SJCRH30 (cell line): Measurements from ENCODE around the gene PLPPR4. TPM values are rescaled to one million over a fixed set of nuclear protein-coding genes. Genes with fewer than 3 reads are reported as not detected.
"Not testable (repeated sequence)": the region's sequence is repeated elsewhere in the genome, so short reads cannot be mapped to it uniquely, and the experiment has no call there.

Experiments
- DNase-seq, 2 experiments: peaks; one replicate each; pipeline ENCODE4 v3.0.0-alpha.2; 2015 to 2020
- H3K27ac ChIP-seq: fragments of 250-450 bp; sonication (Bioruptor Pico); 2 replicates; pipeline ENCODE4 v1.5.1; 2020; ENCODE audit warnings: mild to moderate bottlenecking, moderate library complexity
- H3K27me3 ChIP-seq: fragments of 250-450 bp; sonication (Bioruptor Pico); 2 replicates; pipeline ENCODE4 v1.5.1; 2020; ENCODE audit warnings: mild to moderate bottlenecking, moderate library complexity
- H3K36me3 ChIP-seq: fragments of 250-450 bp; sonication (Bioruptor Pico); 2 replicates; pipeline ENCODE4 v1.5.1; 2020; ENCODE audit warnings: mild to moderate bottlenecking, moderate library complexity
- H3K4me1 ChIP-seq: fragments of 250-450 bp; sonication (Bioruptor Pico); 2 replicates; pipeline ENCODE4 v1.5.1; 2020; ENCODE audit warnings: mild to moderate bottlenecking, moderate library complexity
- H3K4me3 ChIP-seq: fragments of 250-450 bp; sonication (Bioruptor Pico); 2 replicates; pipeline ENCODE4 v1.5.1; 2020; ENCODE audit warnings: mild to moderate bottlenecking, moderate library complexity
- H3K9me3 ChIP-seq: fragments of 250-450 bp; sonication (Bioruptor Pico); replicated peaks from 2 replicates; pipeline ENCODE4 v1.5.1; 2020; ENCODE audit warnings: mild to moderate bottlenecking, moderate library complexity
- total RNA-seq: library from RNA; depleted of rRNA; stranded (reverse); fragments of >200 nt; shearing (Covaris generic); gene quantifications from 2 replicates; pipeline ENCODE4 v1.2.3, GENCODE V29; 2014

PLPPR4 gene
- total RNA-seq, 1 experiment from 2014 or later: 0.30 TPM

DNA sequence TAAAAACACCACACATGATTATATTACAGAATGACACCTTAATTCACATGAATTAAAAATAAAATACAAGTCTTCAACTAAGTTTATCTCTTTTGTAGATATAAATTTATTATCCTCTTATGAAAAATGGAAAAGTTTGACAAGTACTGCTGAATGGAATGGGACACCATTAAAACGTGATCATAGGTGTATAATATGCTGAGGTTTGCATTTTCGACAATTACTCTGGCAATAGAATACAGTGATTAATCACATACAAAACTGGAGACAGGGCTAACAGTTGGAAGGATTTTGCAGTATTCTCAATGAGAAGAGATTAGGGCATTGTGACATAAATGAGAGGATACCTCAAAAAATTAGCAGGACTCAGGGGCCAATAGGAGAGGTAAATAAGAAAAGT, 17.1 kb upstream of the PLPPR4 start:
- Histone ChIP-seq H3K9me3 (no peaks in the 10 kb centered on the region), H3K4me1 (no peaks in the 10 kb centered on the region), H3K4me3 (no peak overlapping the region), H3K27me3 (no peaks in the 10 kb centered on the region), H3K27ac (no peak overlapping the region), H3K36me3 (no peaks in the 10 kb centered on the region)
- DNase-seq: no peak

DNA sequence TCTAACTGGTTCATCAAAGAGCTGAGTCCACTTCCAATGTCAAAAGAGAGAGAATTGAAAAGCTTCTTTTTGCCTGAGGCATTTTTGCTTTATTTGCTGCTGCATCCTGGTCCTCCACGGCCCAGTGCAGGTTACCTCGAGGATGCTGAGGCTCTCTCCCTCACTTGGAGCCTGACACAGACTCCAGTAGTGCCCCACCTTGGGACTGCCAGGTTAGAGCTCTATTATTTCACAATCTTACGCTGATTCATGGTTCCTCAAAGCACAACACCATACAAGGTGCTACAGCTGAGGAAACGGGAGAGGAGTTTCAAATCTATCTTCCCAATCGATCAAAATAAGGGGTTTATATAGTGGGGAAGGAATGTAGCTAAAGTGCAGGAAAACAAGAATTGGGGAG, 13.6 kb upstream of the PLPPR4 start:
- no peak overlapping the region for H3K4me3 ChIP-seq
- no peaks in the 10 kb centered on the region for H3K4me1 ChIP-seq
- no peak overlapping the region for H3K27ac ChIP-seq
- no peaks in the 10 kb centered on the region for H3K27me3 ChIP-seq
- H3K36me3 ChIP-seq: no peaks in the 10 kb centered on the region
- no peak for DNase-seq
- H3K9me3 ChIP-seq: no peaks in the 10 kb centered on the region

DNA sequence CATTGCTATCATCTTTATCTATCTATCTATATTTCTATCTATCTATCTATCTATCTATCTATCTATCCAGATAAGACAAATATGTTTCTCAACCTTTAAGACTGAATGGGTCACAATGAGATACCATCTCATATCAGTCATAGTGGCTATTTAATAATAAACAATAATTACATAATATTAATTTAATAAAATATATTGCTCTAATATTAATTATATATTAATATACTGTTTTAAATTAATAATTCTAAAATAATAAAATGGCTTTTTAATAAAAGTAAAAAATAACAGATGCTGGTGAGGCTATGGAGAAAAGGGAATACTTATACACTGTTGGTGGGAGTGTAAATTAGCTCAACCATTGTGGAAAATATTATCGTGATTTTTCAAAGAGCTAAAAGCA, 13.0 kb upstream of the PLPPR4 start:
- Histone ChIP-seq H3K4me3 (no peak overlapping the region), H3K27ac (no peak overlapping the region), H3K36me3 (no peaks in the 10 kb centered on the region), H3K9me3 (no peaks in the 10 kb centered on the region), H3K27me3 (no peaks in the 10 kb centered on the region), H3K4me1 (no peaks in the 10 kb centered on the region)
- no peak for DNase-seq

DNA sequence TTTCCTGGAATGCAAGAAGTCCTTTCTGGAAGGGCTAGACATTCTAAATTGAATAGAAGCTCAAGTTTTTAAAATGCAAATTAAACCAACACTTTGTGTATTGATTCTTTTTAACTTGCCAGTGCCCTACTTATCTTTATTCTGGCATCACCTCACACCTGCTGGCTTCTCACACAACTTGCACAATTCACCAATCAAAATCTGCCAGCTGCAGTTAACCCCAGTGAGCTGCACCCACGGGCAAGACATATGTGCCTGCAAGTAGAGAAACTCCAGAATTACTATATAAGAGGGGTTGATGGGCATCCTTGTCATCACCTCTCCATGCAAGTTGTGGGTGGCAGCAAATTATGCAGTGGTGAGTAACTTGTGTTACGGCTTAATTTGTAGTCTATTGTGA, 11.7 kb upstream of the PLPPR4 start:
- Histone ChIP-seq H3K27ac (no peak overlapping the region), H3K27me3 (no peaks in the 10 kb centered on the region)

DNA sequence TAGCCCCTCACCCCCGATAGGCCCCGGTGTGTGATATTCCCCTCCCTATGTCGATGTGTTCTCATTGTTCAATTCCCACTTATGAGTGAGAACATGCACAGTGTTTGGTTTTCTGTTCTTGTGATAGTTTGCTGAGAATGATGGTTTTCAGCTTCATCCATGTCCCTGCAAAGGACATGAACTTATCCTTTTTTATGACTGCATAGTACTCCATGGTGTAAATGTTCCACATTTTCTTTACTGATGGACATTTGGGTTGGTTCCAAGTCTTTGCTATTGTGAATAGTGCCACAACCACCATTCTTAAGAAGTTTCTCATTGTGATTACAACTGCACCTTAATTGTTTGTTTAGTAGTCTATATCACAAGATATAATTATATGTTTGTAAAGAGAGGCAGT, 3.9 kb upstream of the PLPPR4 start:
- not testable (repeated sequence) for H3K27me3 ChIP-seq, H3K4me1 ChIP-seq, H3K27ac ChIP-seq, DNase-seq, H3K9me3 ChIP-seq, H3K36me3 ChIP-seq, H3K4me3 ChIP-seq

More for the DNA sequence above, 11.7 kb upstream of the PLPPR4 start:
- Histone ChIP-seq H3K4me3 (no peak overlapping the region), H3K36me3 (no peaks in the 10 kb centered on the region), H3K9me3 (no peaks in the 10 kb centered on the region), H3K4me1 (no peaks in the 10 kb centered on the region)
- no peak for DNase-seq

DNA sequence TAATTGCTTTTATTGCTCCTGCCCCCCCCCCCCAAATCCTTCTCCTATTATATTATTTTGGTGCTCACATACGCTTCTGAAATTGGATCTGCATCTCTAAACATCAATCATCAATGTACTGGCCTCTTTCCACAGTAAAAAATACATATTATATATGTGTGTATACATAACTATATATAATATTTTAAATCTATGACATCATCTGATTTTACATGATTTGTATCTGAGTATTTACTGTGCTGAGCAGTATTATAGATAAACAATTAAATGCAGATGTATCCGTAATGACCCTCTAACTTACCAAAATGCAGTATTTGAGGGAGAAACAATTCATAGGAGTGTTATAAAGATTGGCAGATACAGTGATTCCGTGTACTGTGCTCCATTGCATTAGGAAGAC, 832 bp downstream of the PLPPR4 start:
- Histone ChIP-seq H3K27ac (no peak overlapping the region), H3K27me3 (no peaks in the 10 kb centered on the region), H3K4me1 (no peaks in the 10 kb centered on the region)

DNA sequence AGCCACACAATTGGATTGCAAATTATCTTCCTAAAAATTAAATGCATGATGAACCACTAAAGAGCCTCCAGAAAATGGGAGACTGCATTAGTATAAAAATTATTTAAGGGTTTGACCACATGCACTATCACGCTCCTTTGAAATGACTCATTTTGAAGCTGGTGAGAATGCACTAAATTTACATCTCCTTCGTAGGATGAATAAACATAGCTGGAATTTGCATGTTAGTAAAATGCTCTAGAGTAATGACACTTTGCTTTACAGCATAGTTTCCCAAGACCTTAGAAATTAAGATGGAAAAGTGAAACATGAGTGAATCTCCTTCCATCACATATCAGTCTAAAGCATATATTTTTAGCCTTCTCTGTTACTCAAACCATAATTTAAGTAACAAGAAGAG, 2.4 kb downstream of the PLPPR4 start:
- no peaks in the 10 kb centered on the region for H3K36me3 ChIP-seq
- H3K27ac ChIP-seq: no peak overlapping the region
- H3K4me3 ChIP-seq: no peak overlapping the region
- DNase-seq: no peak
- no peaks in the 10 kb centered on the region for H3K27me3 ChIP-seq
- H3K4me1 ChIP-seq: no peaks in the 10 kb centered on the region
- no peaks in the 10 kb centered on the region for H3K9me3 ChIP-seq

More for the DNA sequence above, 832 bp downstream of the PLPPR4 start:
- H3K36me3 ChIP-seq: no peaks in the 10 kb centered on the region
- H3K9me3 ChIP-seq: no peaks in the 10 kb centered on the region
- DNase-seq: no peak
- no peak overlapping the region for H3K4me3 ChIP-seq

DNA sequence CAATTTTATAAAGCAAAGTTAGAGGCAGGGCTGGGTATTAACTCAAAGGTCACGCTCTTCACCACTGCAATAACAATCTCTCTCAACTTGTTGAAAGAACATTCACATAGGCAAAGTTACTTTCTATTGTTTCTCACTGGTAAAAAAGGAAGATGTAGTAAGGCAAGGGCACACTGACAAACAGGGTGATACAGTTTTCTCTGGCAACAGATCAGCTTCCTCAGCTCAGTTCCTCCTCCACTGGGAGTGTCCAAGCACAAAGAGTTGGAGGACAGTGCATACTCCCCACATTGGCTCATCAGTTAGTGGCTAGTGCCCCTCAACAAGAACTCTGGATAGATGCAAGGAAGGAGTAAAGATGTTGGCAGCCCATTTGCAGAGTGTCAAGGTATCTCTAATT, 3.7 kb downstream of the PLPPR4 start:
- Histone ChIP-seq H3K27me3 (no peaks in the 10 kb centered on the region), H3K27ac (no peak overlapping the region), H3K4me3 (no peak overlapping the region), H3K36me3 (no peaks in the 10 kb centered on the region), H3K9me3 (no peaks in the 10 kb centered on the region), H3K4me1 (no peaks in the 10 kb centered on the region)
- DNase-seq: no peak

DNA sequence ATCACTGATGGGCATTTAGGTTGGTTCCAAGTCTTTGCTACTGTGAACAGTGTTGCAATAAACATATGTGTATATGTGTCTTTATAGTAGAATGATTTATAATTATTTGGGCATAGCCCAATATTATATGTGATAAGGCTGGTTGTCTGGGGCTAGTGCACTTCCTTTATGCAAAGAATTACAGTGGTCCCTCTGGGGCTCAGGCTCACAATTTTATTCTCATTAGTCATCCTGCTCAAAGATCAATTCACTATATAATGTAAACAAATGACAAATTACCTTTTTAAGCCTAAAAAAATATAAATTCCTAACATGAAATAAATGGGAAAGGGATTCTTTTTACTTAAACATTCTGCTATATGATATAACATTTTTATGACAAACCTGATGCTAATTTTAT, 5.0 kb downstream of the PLPPR4 start:
- Histone ChIP-seq H3K27me3 (no peaks in the 10 kb centered on the region), H3K9me3 (no peaks in the 10 kb centered on the region), H3K4me3 (no peak overlapping the region), H3K27ac (no peak overlapping the region), H3K4me1 (no peaks in the 10 kb centered on the region), H3K36me3 (no peaks in the 10 kb centered on the region)
- no peak for DNase-seq

DNA sequence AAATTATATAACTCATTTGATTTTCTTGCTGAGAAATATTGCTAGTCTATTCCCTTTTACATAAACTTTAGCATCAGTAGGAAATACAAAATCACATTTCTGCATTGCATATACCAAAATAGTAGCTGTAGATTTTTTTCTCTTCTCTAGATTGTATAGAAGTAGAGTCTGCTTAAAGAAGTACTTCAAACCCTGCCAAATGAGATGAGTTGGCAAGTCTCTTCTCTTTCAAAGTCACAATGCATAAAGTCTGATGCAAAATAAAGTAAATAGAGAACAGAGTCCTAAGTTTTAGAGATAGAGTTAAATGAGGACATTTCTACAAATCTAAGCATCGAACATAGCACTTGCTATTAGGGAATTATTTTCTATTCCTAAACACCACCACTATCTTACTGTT, 6.4 kb downstream of the PLPPR4 start:
- Histone ChIP-seq H3K36me3 (no peaks in the 10 kb centered on the region), H3K4me3 (no peak overlapping the region), H3K9me3 (no peaks in the 10 kb centered on the region), H3K4me1 (no peaks in the 10 kb centered on the region), H3K27ac (no peak overlapping the region), H3K27me3 (no peaks in the 10 kb centered on the region)
- no peak for DNase-seq

DNA sequence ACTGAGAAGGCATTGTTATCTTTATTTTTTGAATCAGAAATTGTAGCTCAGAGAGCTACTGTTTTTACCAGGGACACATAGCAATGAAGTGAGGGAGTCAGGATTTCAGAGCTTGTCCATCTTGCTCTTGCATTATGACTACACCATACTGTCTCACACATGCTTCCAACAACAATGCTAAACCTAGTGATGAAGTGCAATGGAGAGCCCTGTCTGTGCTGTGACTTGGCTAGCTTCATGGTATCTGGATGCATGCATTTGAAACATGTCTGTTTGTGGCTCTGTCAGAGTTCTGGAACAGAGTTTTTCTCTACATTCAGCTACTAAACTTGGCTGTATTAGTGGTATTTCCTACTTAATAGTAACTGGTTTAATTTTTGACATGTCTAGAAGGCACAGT, 7.0 kb downstream of the PLPPR4 start:
- no peaks in the 10 kb centered on the region for H3K4me1 ChIP-seq
- DNase-seq: no peak
- H3K36me3 ChIP-seq: no peaks in the 10 kb centered on the region
- H3K27ac ChIP-seq: no peak overlapping the region
- H3K4me3 ChIP-seq: no peak overlapping the region
- H3K27me3 ChIP-seq: no peaks in the 10 kb centered on the region
- no peaks in the 10 kb centered on the region for H3K9me3 ChIP-seq

DNA sequence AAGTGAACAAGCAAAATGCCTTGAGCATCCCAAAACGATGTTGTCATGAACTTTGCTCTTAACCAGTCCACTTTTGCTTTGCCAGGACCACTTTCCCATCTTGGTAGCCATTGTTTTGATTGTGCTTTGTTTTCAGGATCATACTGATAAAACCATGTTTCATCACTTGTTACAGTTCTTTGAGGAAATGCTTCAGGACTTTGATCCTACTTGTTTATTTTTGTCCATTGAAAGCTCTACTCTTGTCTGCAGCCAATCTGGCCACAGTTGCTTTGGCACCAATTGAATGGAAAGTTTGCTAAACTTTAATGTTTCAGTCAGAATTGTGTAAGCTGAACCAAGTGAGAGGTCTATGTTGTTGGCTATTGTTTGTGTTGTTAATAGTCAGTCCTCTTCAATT, 12.8 kb downstream of the PLPPR4 start:
- no peak overlapping the region for H3K4me3 ChIP-seq
- H3K36me3 ChIP-seq: no peaks in the 10 kb centered on the region
- H3K27ac ChIP-seq: no peak overlapping the region
- H3K9me3 ChIP-seq: no peaks in the 10 kb centered on the region
- H3K4me1 ChIP-seq: no peaks in the 10 kb centered on the region
- DNase-seq: no peak
- no peaks in the 10 kb centered on the region for H3K27me3 ChIP-seq

DNA sequence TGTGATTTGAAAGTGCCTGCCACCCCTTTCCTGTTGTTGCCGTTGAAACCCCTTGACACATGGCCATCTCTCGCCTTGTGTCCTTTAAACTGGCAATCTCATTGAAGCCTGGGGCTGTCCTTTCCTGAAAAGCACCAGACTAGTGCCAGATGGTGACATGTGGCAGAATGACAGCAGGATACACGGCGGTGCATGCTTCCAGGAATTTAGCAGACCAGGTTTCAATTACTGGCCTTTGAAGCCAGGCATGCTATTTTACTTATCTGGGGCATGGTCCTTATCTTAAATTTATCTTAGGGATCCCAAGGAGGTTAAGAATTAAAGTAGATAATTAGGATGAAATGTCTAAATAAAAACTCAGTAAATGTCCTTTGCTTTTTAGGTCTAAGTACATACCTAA, 15.2 kb downstream of the PLPPR4 start:
- Histone ChIP-seq H3K36me3 (no peaks in the 10 kb centered on the region), H3K4me1 (no peaks in the 10 kb centered on the region), H3K9me3 (no peaks in the 10 kb centered on the region), H3K27me3 (no peaks in the 10 kb centered on the region), H3K27ac (no peak overlapping the region), H3K4me3 (no peak overlapping the region)
- DNase-seq: peak in 1 of 2 experiments; percentile 3

DNA sequence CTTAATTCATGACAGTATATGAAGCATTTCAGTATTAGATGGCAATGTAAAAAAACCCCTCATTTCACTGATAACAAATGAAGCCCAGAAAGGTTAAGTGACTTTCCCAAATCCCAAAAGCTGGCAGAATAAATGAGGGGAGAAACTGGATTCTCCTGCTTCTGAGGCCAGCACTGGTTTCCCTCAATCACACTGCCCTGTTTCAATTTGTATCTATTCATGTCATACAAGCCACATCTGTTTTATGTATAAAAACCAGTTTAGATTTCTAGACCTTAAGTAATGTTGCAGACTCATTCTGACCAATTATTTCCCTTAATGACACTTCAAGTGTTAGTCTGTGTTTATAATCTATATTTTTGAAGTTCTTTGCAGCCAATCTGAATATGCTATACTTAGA, 16.8 kb downstream of the PLPPR4 start:
- Histone ChIP-seq H3K4me1 (no peaks in the 10 kb centered on the region), H3K9me3 (no peaks in the 10 kb centered on the region), H3K27ac (no peak overlapping the region), H3K36me3 (no peaks in the 10 kb centered on the region), H3K4me3 (no peak overlapping the region), H3K27me3 (no peaks in the 10 kb centered on the region)
- no peak for DNase-seq

DNA sequence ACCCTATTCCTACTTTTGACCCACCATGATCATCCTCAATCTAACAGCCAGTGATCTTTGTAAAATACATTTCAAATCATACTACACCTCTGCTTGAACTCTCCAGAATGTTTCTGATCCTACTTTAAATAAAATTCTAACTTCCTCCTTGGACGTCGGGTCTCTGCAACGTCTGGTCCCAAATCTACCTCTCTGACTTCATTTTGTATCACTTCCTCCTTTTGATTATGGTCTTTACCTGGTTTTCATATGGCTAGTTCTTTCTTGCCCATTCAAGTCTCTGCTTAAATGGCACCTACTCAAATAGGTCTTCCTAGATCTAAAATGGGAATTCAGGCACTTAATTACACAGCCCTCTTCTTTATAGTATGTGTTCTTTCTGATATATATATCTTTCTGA, 18.2 kb downstream of the PLPPR4 start:
- Histone ChIP-seq H3K27me3 (no peaks in the 10 kb centered on the region), H3K9me3 (no peaks in the 10 kb centered on the region), H3K27ac (no peak overlapping the region), H3K4me3 (no peak overlapping the region), H3K36me3 (no peaks in the 10 kb centered on the region), H3K4me1 (no peaks in the 10 kb centered on the region)
- DNase-seq: no peak

DNA sequence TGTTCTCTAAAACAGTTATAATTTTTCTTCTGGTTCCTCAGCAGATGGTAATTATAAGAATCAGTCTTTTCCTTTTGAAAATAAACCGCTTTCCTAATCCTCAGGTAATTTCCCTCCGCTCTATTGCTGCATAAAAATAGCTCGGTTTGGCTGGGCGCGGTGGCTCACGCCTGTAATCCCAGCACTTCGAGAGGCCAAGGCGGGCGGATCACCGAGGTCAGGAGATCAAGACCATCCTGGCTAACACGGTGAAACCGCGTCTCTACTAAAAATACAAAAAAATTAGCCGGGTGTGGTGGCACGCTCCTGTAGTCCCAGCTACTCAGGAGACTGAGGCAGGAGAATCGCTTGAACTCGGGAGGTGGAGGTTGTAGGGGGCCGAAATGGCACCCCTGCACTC, 19.2 kb downstream of the PLPPR4 start:
- not testable (repeated sequence) for H3K36me3 ChIP-seq, H3K27ac ChIP-seq, H3K27me3 ChIP-seq, H3K4me1 ChIP-seq, H3K4me3 ChIP-seq, H3K9me3 ChIP-seq, DNase-seq

DNA sequence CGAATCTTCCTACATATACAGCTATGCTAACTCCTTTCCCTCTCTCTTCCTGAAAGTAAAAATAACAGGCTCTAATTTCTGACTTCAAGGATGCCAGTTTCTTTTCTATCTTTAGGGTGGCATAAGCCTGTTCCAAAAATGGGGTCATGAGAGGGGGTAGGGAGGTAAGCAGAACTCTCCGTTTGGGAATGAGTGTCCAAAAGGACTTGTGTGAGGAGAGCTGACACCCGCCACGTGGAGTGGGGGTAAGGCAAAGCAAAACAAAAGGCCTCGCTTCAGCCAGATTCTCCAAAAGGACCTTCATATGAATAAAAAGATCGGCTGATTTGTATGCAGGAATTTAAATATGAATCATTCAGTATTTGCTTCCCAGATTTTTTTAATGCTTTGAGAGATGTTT, 28.6 kb downstream of the PLPPR4 start:
- H3K4me3 ChIP-seq: no peak overlapping the region
- no peaks in the 10 kb centered on the region for H3K9me3 ChIP-seq
- H3K27ac ChIP-seq: no peak overlapping the region
- no peak for DNase-seq
- H3K27me3 ChIP-seq: no peaks in the 10 kb centered on the region
- H3K4me1 ChIP-seq: no peaks in the 10 kb centered on the region
- H3K36me3 ChIP-seq: no peaks in the 10 kb centered on the region
